BJ (cell line): ENCODE data around the gene SPC25. TPM values are rescaled to one million over a fixed set of nuclear protein-coding genes. Genes with fewer than 3 reads are reported as not detected.
A peak's percentile ranks its signal among the peaks of the same experiment; 100 is the strongest.

Experiments used
- CTCF ChIA-PET: fragments of 350-600 bp; formaldehyde crosslinking; extraction: SDS; loops from one replicate; lab custom pipeline; 2021; ENCODE audit warnings: antibody characterized with exemption, inconsistent platforms; lab: Yijun Ruan, JAX
- POLR2A ChIA-PET: fragments of 300-600 bp; sonication (Branson Sonifier 250); formaldehyde crosslinking; extraction: SDS; loops from one replicate; lab custom pipeline; 2021; ENCODE audit warnings: antibody characterized with exemption; lab: Charles Lee
- DNase-seq: peaks from one replicate; pipeline ENCODE4 v3.0.0-alpha.2; 2011; ENCODE audit warnings: low read depth
- H3K27me3 ChIP-seq: 2 replicates; pipeline ENCODE4 v1.6.0; 2011; ENCODE audit warnings: low read length; ENCODE audit not compliant: control insufficient read depth, insufficient read depth
- H3K36me3 ChIP-seq: 2 replicates; pipeline ENCODE4 v1.5.1; 2011; ENCODE audit warnings: low read length; ENCODE audit not compliant: control insufficient read depth, insufficient read depth
- H3K4me3 ChIP-seq: 2 replicates; pipeline ENCODE4 v1.5.1; 2011; ENCODE audit warnings: low read depth, mild to moderate bottlenecking, control low read depth, low read length
- polyA plus RNA-seq: library from polyadenylated mRNA; depleted of rRNA; stranded (reverse); fragments of >200 nt; gene quantifications from 2 replicates; pipeline ENCODE4 v1.2.3, GENCODE V29; 2011
- TF ChIP-seq, protein P1 (sequence below): IDR thresholded peaks from 2 replicates; pipeline ENCODE4 v1.5.1; 2011; ENCODE audit warnings: low read depth, mild to moderate bottlenecking, control low read depth, inconsistent platforms, low read length, moderate library complexity; ENCODE audit not compliant: insufficient read depth

The SPC25 gene
- polyA plus RNA-seq, 1 experiment, result 4.8 TPM

DNA sequence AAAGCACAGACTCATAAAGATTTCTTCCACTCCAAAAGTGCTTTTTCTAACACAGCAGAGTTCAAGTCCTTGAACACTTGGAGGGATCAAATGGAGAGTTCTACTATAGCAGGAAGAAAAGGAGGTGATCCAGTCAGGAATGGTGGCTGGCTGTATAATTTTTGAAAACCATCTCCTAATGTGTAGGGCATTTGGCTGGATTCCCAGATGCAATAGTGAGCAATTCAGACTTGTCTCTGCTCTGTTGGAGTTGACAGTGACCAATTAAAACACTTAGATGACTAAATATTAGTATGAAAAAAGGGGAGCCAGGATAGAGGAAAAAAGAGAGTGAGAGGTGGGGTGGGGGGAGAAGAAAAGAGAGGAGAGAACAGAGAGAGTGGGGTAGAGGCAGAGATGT lies 5.5 kb upstream of the SPC25 start:
- DNase-seq, result no peak
- H3K4me3 ChIP-seq, result no peak overlapping the region
- no peaks in the 10 kb centered on the region for H3K27me3 ChIP-seq
- TF ChIP-seq, protein P1, sequence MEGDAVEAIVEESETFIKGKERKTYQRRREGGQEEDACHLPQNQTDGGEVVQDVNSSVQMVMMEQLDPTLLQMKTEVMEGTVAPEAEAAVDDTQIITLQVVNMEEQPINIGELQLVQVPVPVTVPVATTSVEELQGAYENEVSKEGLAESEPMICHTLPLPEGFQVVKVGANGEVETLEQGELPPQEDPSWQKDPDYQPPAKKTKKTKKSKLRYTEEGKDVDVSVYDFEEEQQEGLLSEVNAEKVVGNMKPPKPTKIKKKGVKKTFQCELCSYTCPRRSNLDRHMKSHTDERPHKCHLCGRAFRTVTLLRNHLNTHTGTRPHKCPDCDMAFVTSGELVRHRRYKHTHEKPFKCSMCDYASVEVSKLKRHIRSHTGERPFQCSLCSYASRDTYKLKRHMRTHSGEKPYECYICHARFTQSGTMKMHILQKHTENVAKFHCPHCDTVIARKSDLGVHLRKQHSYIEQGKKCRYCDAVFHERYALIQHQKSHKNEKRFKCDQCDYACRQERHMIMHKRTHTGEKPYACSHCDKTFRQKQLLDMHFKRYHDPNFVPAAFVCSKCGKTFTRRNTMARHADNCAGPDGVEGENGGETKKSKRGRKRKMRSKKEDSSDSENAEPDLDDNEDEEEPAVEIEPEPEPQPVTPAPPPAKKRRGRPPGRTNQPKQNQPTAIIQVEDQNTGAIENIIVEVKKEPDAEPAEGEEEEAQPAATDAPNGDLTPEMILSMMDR, result no peak
- H3K36me3 ChIP-seq, result no peaks in the 10 kb centered on the region
- POLR2A ChIA-PET, result no interaction called here
- CTCF ChIA-PET, result no interaction called here

DNA sequence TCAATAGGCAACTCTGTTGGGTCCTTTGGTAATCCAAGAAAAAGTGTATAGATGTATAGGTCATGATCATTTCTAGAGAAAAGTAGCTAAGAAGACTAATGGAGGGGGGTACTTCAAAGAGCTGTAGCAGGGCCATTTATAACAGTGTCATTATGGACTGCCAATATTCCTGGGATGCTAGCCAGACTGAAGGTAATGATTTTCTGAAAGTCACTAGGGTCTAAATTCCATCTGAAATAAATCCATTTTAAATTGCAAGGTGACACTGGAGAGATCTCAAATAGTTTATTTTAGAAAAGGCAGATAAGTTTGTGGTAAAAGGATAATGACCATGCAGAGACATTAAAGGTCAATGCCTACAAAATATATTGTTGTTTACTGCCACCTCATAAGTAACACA lies 4.5 kb upstream of the SPC25 start:
- TF ChIP-seq, protein P1, result no peak
- Histone ChIP-seq H3K27me3 (no peaks in the 10 kb centered on the region), H3K4me3 (no peak overlapping the region), H3K36me3 (no peaks in the 10 kb centered on the region)
- CTCF ChIA-PET, result no interaction called here
- no peak for DNase-seq
- POLR2A ChIA-PET, result no interaction called here

DNA sequence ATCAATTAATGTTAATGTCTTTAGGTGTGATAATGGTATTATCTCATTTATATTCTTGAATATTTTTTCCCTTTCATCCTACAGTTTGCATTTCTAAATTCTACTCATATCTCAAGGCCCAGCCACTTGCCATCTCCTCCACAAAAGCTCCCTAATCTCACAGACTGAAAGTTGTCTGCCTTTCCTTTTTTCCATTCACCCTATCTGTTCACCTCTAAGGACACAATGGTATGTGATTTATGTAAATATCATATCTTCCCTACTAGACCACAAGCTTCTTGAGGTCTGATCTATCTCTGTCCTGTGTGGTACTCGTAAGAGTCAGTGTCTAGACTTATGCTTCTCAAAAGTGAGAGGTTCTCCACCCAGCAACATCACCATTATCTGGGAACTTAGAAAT lies 3.9 kb upstream of the SPC25 start:
- TF ChIP-seq, protein P1, result no peak
- H3K27me3 ChIP-seq, result no peaks in the 10 kb centered on the region
- H3K4me3 ChIP-seq, result no peak overlapping the region
- no peak for DNase-seq
- POLR2A ChIA-PET, result no interaction called here
- CTCF ChIA-PET, result interaction anchor here (0.6 kb wide), 1 partner anchor 17 kb away, joined by 3 read pairs; no protein-coding TSS in a partner anchor
- no peaks in the 10 kb centered on the region for H3K36me3 ChIP-seq

DNA sequence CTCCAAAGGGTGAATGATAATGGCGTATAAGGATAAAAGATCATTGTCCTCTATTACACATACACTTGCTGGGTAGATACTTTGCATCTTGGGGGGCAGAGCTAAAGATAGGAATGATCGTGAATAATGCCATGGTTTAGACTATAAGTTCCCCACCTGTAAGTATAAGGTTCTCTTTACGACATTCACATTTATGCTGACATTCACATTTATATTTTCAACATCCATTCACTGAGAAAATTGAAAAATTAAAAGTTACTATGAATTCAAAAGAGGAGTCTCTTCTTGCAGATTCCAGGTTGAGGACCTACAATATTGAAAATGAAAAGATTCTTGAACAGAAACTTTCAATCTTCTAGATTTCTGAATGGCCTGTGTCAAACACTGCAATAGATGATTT lies 2.1 kb upstream of the SPC25 start:
- CTCF ChIA-PET, result no interaction called here
- H3K27me3 ChIP-seq, result no peaks in the 10 kb centered on the region
- TF ChIP-seq, protein P1, result no peak
- no peaks in the 10 kb centered on the region for H3K36me3 ChIP-seq
- POLR2A ChIA-PET, result no interaction called here
- H3K4me3 ChIP-seq, result no peak overlapping the region
- no peak for DNase-seq

DNA sequence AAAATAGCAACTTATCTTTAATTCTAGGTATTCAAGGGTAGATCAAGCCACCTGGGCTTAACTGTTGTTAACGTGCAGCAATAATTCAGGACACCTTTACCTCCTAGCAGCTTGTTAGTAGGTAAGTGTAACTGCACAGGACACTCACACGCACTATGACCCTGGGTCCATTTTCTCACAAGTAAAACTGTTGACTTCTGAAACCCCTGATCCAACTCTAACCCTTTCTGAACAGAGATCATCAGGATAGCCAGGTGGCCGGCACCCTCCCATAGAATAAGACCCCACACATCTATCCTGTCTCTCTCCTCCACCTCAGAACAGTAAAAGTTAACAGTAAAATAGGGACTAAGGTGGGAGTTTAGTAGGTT lies 610 bp downstream of the SPC25 start:
- Histone ChIP-seq H3K27me3 (no peaks in the 10 kb centered on the region), H3K36me3 (no peaks in the 10 kb centered on the region), H3K4me3 (peak overlapping the region; percentile 59)
- CTCF ChIA-PET, result interaction anchor here (0.7 to 0.8 kb wide), 2 partner anchors 152 to 588 kb away, joined by 3 to 4 read pairs; no protein-coding TSS in a partner anchor
- DNase-seq, result no peak
- POLR2A ChIA-PET, result no interaction called here
- TF ChIP-seq, protein P1, result no peak
